ENCODE measurements around the gene VIPR1.
A peak's percentile ranks its signal among the peaks of the same experiment; 100 is the strongest.

Gene VIPR1

DNA sequence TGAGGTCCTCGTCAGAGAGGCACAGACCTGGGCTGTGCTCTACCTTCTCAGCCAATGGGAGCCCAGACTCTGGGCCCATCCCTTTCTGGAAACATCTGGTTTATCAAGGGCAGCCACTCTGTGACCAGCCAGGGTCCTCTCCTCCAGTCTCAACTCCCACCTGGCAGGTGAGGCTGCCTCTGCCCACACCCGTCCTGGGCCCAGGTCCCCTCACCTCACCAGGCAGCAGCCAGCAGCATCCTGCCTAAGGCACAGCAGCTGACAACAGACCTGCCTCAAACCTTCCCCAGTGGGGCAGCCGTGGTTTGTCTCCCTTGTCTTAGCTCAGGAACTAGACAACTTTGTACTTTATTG, 8.7 kb upstream of the VIPR1 start:
- no peak for DNase-seq

DNA sequence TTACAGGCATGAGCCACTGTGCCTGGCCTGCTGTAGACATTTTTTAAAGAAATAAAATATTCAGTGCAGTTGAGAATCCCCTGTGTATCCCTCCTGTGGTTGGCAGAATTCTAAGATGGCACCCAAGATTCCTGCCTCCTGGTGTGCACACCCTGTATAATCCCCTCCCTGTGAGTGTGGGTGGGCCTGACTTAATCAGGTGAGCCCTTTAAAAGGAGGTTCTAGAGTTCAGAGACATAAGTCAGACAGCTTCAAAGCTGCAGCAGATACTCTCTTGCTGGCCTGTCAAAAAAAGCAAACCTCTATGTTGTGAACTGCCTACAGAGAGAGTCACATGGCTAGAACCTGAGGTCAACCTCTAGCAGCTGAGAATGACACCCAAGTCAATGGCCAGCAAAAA, 7.0 kb upstream of the VIPR1 start:
- no peak for DNase-seq

DNA sequence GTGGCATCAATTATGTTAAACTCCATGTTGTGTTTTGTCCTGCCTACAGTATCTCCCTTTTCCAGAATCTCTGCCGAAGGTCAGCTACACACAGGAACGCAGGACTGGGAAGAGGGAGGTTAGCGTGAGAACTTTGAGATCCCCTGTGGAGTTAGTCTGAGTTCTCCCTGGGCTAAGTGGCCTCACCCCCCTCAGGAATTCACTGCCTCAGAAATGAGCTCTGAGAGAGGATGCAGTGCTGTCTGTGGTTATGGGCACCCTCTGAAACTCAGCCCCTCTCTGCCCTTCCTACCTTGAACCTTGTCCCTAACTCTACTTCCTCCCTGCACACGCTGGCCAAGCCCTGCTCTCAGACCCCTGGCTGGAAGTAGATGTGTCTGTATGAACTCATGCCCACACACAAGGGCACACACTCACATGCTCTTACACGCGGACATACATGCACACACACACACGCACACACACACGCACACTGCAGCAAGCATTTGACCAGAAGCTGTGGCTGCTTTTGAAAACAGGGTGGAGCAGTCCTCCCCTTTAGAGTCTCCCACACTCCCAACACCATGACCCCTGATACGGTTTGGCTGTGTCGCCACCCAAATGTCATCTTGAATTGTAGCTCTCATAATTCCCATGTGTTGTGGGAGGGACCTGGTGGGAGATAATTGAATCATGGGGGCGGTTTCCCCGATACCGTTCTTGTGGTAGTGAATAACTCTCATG, 5.3 kb upstream of the VIPR1 start:
- peak; percentile 88 for DNase-seq

DNA sequence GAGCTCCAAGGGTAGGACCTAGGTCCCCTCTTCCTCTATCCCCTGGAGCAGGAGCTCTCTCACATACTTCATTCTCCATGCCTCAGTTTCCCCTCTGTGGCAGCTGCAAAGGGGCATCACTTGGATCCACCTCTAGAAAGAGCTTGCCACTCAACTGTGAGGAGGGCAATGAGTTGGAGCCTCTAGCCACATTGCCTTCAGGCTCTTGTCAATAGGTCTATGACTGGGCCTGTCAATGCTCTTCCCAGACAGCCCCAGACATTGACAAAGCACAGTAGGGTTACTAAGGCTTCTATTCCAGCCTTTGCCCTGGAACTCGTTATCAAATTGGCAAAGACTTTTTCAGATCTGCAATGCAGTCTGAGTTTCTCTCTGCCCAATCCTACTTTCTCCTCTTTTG, 4.4 kb upstream of the VIPR1 start:
- no peak for DNase-seq

DNA sequence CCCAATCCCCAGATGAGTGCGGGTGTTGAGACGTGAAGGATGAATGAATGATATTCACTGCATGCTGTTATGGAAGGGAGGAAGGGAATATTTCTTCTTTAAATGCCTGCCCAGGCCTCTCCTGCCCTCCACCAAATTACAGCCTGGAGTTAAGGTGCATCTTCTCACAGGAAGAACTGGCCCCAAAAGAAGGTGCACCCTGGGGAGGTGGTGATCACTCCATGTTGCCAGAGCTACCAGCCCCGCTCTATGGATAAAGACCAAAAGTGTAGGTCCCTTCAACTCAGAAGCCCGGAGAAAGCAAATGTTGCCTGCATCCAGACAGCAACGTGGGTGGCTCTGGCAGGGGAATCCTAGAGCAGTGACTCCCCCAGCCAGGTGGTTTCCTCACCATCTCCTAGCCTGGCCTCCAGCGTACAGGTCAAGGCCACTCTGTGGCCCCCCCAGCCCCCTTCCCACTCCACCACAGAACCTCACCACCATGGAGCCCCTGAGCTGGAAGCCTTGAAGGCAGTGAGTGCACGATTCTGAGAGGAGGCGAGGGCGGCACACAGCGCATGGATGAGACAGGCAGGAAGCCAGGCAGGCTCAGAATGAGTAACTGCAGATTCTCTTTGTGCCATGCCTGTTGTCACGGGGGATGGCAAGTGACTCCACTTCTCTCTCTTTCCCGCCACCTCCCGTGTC, 3.5 kb upstream of the VIPR1 start:
- no peak for DNase-seq

DNA sequence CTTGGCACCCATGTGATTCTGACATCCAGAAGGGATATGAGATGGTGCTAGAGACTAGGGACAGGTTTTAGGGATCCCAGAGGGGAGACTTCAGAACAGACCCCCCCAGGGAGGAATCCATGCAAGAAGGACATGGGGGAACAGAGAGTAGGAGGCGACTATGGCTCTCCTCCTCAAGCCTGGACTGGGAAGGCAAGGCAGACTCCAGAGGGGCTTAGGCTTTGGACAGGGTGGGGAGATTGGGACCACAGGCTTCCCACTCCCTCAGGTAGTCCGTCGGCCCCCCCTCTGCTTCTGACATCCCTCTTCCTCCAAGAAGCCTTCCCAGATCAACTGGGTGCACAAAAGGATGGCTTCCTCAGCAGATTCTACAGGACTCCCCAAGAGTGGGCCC, 3.0 kb upstream of the VIPR1 start:
- DNase-seq = no peak

DNA sequence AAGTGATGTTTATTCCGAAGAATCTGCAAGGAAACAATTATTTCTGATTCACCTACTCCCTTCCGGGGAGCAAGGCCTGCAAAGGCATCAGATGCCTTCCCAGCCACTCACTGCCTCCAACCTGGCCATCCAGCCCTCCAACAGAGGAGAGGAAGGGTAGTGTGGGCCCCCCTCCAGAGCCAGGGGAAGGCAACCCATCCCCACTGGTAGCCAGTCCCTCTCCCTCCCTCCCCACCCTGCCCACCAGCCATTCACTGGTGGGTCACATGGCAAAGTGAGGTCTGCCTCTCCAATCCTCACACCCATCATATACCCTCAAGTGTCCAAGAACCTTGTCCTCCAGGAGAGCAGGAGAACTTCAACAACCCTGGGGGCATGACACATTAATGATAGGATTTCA, 2.4 kb upstream of the VIPR1 start:
- DNase-seq = no peak

DNA sequence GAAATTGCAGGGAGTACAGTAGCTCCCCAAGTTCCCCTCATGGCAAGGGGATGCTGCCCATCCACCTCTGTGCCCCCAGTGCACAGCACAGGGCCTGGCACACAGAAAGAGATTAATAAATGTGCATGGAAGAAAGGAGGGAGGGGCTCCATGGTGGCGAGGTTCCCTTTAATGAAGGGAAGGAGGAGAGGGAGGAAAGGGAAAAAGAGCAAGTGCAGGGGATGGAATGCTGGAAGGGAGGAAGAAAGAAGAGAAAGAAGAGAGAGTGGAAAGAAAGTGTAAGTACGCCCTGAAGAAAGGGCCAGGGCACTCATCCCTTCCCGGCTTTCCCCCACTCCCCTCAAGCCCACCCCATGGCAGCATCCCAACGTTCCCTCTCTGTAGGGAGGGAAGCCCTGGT, 1.5 kb upstream of the VIPR1 start:
- no peak for DNase-seq

DNA sequence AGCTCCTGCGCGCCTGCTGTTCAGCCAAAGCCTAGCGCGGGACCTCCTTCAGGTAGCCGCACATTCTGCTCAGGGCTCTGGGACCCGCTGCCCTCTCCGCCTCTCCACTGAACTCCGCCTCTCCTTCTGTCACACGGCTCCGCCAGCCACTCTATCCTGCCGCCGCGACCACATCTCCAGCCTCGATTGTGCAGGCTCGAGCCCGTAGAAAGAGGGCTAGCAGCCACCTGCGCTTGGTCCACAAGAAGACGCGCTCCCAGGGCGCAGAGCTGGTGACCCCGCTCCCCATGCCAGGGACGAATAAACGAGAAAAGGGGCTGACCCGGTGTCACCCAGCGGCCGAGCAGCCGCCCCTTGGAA, 1.1 kb upstream of the VIPR1 start:
- no peak for DNase-seq

DNA sequence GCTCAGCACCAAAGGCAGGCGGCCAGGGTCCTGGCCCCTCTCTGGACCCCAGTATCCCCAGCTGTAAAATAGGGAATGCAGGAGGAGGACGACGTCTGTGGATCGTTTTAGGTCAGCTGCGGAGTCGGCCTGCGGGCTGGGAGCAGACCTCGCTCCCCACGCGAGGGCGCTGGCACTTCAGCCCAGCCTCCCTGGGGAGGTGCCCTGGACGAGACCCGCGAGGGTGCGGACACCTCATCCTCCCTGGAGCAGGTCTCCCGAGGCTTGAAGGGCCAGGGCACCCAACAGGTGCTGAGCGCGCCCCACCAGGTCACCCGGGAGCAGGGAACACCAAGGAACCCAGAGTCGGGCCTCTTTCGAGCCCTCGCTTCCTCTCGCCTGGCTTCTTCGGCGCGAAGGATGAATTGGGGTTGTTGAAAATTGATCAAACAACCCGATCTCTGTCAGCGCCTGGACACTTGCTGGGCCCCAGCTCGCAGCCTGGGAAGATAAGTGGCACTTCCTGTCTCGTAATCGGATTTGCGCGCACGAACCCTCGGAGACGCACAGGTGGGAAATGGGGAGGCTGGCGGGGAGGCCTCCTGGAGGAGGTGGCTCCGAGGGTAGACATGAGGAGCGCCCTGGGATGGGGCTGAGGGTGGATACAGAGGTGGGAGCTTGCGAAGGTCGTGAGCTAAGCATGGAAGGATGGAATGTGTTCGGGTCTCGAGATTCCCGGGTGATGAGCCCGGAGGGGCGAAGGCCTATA, 588 bp upstream of the VIPR1 start:
- DNase-seq = peak; percentile 43

DNA sequence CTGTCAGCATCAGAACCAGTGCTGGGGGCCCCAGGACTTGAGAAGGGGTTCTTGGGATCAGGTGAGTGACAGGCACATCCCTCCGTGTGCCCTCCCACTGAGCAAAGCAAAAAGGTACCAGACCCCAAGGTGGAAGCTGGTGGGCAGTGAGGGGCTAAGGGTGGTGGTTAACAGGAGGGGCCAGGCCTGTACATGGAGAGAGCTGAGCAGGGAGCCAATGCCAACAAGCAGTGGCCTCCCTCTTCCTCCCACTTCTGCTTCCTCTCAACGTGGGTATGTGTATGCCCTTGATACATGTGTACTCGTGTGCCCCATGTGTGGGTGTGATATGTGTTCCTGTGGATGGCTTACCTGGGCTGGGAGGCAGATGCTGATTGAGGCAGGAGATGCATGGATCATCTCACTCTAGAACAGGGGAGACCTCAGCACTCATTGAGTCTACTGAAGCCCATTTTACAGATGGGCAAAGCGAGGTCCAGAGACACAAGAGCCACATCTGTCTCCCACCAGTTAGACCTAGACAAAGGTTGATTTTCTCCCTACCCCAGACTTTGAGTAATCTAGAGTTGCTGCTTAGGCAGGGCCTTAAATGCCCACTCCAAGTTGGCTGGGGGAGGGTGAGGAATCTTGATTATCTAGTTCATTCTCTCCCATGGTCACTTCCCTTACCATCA, 945 bp downstream of the VIPR1 start:
- DNase-seq = no peak

DNA sequence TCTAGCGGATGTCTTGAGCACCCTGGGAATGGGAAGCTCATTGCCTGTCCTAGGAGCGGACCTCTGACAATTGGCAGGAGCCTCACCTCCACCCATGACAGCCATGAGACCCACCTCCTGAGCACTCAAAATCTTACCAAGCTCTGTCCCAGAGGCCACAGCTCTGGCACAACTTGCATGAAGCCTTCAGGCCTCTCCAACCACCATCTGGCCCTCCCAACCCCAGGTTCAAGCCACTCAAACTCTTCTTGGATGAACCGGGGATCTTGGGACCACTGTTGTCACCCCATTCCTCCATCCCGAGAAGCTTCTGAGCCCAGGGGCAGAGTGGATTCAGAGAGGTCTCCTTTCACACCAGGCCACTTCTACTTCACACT, 1.5 kb downstream of the VIPR1 start:
- no peak for DNase-seq

DNA sequence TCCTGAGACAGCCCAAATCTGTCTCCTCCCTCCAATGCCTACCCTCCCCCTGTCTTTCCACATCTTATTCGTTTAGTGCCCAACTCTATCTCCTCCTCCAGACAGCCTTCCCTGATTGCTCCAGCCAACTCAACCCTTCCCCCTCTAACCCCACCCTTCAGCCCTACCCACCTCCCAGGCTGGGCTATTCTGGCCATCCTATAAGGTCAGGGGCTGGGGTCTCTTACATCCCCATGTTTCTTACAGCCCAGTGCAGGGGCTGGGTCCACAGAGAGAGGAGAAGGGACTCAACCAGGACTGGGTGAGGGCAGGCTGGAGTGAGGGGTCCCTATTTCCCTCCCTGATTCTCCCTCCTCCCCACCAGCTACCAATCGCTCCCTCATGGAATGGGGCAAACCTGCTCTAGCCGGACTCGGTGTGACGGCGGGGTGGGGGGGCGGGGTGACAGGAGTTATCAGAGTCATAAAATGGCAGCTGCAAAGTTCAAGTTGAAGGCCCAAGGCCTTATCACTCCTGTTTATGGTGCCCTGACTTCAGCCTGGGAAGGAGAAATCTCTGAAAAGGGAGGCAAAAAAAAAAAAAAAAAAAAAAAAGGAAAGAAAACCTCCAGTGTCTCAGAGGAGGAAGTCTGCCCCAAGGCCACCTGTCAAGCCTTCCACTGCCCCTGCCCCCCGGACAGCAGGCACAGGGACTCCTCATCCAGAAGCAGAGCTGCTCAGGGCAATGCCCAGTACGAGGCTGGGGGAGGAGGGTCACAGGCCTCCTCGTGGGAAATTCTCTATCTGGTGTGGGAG, 2.1 kb downstream of the VIPR1 start:
- DNase-seq = no peak

DNA sequence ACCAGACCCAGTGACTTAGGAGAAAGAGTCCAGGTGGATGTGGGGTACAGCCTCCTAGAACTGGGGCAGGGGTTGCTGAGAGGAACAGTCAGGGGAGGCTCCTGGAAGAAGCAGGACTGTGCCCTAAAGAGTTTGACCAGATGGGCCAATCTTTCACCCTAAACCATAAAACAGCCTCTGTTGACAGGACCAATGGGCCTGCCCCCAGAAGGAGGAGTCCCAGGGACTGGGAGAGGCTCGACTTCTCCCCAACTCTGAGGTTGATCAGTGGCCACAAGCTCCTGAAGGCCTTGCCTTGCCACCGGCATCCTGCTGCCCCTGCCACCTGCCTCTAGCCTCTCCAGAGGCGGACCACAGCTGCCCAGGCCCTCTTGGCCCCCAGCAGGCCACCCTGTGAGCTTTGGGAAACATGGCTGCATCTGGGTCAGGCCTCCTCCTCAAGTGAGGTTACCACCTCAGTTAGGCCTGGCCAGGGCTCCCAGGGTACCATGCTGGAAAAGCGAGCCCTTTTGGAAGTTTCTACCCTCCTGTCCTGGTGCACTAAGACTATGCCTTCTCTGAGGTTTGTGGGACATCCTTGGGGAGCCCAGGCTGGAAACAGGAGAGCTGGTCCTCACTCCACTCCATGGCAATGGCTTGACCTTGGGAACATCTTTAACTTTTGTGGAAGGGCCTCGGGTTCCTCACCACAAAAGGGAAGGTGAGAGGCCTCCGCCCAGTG, 2.8 kb downstream of the VIPR1 start:
- no peak for DNase-seq

DNA sequence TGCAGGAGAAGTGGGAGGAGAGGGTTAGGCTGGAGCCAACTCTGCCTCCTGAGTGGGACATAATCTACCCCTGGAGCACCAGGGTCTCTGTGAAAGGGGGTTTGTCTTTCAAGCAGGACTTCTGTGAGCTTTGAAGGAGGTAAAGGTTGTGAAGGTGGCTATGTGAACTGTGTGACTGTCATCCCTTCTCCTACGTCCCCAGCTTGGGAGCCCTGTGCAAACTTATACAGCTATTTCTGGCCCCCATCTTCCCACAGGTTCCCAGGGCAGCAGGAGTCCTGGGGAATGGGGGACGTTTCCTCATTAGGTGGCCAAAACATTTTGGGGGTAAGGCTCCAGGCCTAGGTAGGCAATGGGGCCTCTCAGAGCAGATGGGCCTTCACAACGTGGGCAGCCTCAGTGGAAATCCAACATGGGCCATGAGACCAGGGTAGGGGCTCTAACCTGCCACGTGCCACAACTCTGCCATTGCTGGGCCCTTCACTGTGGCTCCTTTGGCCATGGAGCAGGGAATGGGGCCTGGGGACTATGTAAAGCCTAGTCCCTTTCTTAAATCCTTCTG, 3.5 kb downstream of the VIPR1 start:
- no peak for DNase-seq

DNA sequence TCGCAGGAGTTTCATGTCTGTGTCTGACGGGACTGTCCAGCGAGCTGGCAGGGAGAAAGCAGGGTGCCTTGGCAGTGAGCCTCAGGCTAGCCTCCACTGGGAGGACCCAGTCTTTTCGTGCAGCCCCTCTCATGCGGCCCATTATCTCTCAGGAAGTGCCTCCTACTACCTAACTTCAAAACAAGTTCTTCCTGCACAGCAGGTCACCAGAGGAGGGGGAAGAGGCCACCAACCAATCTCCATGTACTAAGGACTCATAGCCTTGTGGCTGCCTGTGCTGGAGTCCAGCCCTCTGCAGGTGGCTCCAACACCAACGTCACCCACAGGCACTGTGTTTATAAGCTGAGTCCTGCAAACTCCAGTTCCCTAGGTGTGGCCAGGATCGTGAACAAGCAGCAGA, 4.8 kb downstream of the VIPR1 start:
- DNase-seq = no peak

DNA sequence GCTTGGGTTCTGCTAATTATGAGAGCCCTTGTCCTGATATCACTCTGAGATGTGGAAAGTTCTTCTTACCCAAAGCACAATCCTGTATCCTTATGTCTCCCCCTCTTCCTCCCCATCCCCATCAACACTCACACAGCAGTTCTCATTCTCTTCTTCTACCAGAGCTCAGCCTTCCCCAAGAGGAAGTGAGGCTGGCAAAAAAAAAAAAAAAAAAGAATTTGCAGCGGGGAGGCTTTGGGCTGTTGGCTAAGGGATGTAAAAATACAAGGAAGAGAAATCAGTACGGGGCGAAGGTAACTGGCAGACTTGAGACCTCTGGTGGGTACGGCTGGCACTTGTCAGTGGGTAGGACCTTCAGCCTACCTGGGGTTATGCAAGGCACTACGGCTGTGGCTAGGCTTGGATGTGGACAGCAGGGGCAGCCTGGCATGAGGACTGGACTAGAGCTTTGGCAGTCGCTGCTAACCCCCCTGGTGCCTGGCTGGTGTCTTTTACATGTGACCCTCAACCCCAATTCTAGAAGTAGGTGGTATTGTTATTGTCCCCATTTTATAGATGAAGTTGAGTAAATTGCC, 5.4 kb downstream of the VIPR1 start:
- DNase-seq = no peak

DNA sequence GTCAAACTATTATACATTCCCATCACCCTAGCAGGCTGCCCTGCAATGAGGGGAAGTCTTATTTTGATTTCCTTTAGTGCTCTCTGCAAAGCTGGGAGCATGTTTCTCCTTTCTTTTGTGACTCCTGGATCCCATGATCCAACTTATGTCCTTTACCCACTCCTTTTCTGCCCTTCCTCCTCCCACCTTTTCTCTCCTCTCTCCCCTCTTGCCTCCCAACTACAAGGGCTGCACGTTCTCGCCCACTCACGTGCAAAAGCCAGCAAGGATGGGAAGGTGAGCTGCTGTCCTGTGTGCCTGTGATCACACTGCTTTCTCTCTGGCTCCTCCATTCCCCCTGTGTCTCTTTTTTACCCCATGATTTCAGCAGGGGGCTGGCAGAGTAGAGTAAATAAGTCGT, 6.1 kb downstream of the VIPR1 start:
- DNase-seq = no peak

DNA sequence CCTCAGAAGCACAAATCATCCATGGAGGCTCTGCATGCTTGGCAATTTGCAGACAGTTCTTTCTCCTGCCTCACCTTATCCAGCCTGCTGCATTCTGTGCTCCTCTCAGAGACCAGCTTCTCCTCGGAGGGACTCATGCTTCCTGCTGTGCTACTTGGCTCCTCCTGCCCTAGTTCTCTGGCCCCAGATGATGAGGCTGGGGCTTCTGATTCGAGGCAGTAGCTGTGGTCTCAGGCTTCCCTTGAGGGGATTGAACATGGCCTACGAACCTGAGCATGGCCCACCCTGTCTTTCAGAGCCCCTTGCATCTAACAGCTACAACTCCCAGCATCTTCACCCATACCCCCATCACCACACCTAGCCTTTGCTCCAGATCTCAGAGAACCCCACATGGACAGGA, 6.7 kb downstream of the VIPR1 start:
- no peak for DNase-seq

DNA sequence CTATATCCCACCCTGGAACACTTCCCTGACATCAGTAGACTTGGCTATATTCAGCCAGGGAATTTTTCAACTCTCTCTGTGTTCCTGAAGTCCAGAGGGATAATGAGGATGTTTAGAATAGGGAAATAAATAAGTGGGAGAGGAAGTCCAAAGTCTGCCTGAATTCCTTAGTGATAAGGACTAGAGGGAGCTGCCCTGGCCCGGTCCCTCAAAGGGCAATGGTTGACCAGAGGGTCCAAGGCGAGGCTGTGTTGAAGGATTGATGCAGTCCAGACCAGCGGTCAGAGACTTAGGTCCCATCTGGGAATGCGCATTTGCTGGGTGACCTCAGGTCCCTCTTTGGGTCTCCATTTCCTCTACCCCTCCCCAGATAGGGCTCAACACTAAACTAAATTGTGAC, 7.9 kb downstream of the VIPR1 start:
- no peak for DNase-seq

DNA sequence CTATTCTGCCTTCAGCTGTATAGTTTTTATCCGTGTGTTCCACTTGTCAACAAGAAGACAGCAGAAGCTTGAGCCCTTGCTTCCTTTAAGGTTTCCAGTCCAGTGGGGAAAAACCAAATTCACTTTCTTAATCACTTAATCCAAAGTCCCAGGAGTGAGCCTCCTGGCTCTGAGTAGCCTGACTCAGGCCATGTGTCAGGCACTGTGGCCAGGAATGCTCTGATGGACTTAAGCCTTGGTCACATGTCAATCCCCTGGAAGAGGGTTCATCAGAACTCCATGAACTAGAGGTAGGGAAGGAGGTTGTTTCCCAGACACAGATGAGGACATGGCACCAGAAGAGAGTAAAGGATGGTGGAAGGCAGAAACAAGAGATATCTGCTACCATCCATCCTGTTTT, 8.8 kb downstream of the VIPR1 start:
- no peak for DNase-seq

DNA sequence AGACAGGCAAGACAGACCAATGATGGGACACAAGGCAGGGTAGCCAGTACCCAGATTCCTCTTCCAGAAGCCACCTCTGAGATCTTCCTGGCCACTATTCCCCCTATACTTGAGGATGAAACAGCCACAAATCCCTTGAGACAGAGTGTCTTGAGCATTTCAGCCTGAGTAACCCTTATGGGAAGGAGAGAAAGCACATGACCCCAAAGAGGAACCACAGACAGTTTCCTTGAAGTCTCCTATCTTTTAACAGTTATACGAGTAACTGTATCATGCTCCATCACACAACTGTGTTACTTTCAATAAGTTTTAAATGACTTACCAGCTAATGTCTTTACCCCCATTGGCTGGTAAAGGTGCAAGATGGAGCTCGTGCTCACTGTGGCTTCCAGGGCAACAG, 9.3 kb downstream of the VIPR1 start:
- DNase-seq = no peak

All from EL (cell line).